Mucosa of stomach (tissue), 1 donor: ENCODE data around the gene SEMA6B.
"Not testable (repeated sequence)": the region's sequence is repeated elsewhere in the genome, so short reads cannot be mapped to it uniquely, and the experiment has no call there.

ENCODE experiments used
- H3K27me3 ChIP-seq: one replicate; pipeline ENCODE4 v1.7.0; 2013; ENCODE audit warnings: mild to moderate bottlenecking, low read length; ENCODE audit not compliant: control insufficient read depth, insufficient read depth
- H3K36me3 ChIP-seq: one replicate; pipeline ENCODE4 v1.7.0; 2013; ENCODE audit warnings: low read length; ENCODE audit not compliant: control insufficient read depth, insufficient read depth
- H3K4me1 ChIP-seq: one replicate; pipeline ENCODE4 v1.7.0; 2013; ENCODE audit warnings: mild to moderate bottlenecking, low read length; ENCODE audit not compliant: control insufficient read depth, insufficient read depth
- H3K4me3 ChIP-seq: one replicate; pipeline ENCODE4 v1.7.0; 2013; ENCODE audit warnings: low read length
- H3K9ac ChIP-seq: one replicate; pipeline ENCODE4 v1.7.0; 2013; ENCODE audit warnings: mild to moderate bottlenecking, low read length, moderate library complexity
- H3K9me3 ChIP-seq: one replicate; pipeline ENCODE4 v1.7.0; 2013; ENCODE audit warnings: mild to moderate bottlenecking, low read length, moderate library complexity; ENCODE audit not compliant: control insufficient read depth
- donor health status: Pancreatic carcinoma.

Gene SEMA6B

DNA sequence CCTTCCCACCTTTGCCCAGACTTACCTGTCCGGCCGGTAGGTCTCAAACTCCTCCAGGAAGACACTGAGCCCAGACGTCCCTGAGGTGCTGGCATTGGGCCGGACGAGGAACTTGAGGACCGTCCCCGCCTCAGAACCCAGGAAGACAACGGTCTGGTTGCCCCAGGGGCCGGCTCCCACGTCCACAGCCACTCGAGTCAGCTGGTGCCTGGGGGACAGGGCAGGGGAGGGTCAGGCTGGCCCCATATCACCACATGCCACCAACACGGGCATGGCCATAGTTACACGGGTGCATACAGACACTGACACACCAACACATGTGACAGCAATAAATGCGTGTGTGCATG lies 11.3 kb downstream of the SEMA6B start:
- Histone ChIP-seq H3K9me3 (no peaks in the 10 kb centered on the region), H3K9ac (no peak overlapping the region), H3K4me3 (no peak overlapping the region), H3K27me3 (no peaks in the 10 kb centered on the region), H3K36me3 (no peaks in the 10 kb centered on the region), H3K4me1 (peaks cover 5% of the 10 kb centered on the region)

DNA sequence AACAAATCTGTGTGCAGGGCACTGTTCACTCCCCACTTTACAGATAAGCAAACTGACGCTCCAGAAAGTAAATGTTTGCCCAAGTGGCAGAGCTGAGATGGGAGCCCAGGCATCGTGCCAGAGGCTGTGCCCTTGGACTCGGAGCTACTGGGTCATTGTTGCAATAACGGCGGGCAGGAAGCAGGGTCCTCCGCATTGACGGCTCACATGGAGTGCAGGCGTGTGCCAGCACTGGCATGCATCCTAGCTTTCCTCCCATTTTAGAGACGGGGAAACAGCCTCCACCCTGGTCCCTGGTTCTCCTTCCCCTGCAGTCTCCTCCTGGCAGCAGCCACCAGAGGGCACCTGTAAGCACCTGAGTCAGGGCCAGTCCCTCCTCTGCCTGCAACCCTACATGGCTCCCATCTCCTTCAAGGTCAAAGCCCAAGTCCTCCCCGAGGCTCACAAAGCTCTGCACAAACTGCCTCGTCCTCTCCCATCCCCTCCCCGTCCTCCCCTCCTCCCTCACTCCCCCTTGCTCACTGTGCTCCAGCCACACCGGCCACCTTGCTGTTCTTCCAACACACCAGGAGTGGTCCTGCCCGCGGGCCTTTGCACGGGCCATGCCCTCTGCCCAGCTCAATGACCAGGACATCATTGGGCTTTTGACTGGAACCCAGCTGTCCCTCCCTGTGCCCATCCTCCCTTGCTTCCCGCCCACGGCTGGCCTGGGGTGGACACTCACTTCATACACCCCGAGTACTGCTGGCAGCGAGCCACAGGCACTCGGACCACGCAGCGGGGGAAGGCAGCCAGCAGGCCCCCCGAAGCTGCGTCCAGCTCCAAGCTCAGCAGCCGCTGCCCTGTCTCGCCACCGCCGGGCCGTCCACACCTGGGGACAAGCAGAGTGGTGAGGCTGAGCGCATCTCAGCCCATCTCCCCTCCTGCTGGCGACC lies 11.9 kb downstream of the SEMA6B start:
- Histone ChIP-seq H3K27me3 (no peaks in the 10 kb centered on the region), H3K4me3 (no peak overlapping the region), H3K4me1 (peaks cover 5% of the 10 kb centered on the region), H3K9me3 (no peaks in the 10 kb centered on the region), H3K36me3 (no peaks in the 10 kb centered on the region), H3K9ac (no peak overlapping the region)

DNA sequence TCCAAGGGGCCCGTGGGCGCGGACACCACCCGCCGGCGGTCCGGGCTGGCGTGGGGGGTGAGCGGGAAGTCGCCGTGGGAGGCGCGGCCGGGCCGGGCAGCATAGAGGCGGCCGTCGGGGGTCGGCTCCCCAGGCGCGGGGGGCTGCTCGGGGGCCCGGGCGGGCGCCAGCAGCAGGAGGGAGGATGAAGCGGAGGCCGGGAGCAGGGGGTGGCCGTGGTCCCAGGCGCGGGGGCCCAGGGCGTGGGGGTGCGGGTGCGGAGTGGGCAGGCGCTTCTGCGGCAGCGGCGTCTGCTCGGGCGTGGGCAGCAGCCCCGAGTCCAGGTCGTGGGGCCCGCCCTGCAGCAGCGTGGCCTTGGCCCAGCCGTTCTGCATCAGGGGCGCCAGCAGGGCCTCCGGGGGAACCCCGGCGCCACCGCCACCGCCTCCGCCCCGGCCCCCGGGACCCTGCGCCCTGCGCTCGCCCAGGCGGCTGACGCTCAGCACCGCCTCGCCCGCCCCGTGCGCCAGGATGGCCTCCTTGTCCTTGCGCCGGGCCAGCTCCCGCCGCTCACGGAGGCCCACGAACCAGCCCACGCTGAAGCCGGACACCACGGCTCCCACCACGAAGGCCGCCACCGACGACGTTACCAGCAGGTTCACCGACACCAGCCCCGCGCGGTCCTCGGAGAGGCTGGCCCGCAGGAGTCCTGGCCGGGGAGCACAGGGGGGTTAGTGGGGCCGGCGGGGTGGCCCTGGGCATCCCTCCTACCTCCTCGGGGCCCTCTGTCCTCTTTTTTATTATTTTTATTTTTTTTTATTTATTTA lies 15.4 kb downstream of the SEMA6B start:
- Histone ChIP-seq H3K4me1 (peaks cover 16% of the 10 kb centered on the region), H3K36me3 (no peaks in the 10 kb centered on the region), H3K4me3 (no peak overlapping the region), H3K27me3 (no peaks in the 10 kb centered on the region), H3K9me3 (no peaks in the 10 kb centered on the region), H3K9ac (no peak overlapping the region)

DNA sequence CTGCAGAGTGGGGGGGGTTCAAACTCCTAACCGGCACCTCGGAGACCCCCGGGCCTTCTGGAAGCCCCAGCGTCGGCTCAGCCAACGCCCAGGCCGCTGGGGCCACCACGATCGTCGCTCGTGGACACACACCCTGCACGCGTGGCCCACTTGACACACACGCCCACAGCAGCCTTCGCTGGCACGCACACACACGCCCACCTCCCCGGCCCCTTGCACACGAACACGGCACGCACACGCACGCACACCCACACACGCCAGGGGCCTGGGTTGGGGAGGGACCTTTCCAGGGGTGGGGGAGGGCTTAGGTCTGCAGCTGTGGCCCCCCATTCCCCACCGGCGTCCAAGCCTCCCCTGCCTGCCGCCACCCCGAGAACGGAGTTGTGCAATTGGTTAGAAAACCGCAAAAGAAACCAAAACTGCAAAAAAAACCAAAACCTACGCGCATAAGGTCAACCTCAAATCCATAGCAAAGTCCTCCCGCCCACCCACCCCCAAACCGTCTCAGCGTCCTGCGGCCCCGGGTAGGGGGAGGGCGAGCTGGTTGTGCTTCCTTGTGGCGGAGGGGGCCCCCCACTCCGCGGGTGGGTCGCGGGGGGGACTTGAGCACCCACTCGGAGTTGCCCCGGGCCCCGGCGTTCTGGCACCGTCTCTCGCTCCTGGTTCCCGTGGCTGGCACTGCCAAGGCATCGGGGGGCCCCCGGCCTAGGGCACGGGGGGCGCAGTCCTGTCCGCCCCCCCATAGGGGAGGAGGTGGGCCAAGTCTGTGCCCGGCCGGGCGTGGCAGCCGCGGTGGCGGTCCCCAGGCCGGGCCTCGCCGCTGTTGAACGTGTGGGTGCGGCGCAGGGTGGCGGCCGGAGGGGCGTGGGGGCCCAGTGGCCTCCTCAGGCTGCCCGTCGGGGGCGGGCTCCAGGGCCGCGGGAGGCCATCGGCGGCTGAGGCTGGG lies 16.3 kb downstream of the SEMA6B start:
- Histone ChIP-seq H3K27me3 (no peaks in the 10 kb centered on the region), H3K9ac (no peak overlapping the region), H3K36me3 (no peaks in the 10 kb centered on the region), H3K9me3 (no peaks in the 10 kb centered on the region), H3K4me3 (no peak overlapping the region), H3K4me1 (peaks cover 17% of the 10 kb centered on the region)

DNA sequence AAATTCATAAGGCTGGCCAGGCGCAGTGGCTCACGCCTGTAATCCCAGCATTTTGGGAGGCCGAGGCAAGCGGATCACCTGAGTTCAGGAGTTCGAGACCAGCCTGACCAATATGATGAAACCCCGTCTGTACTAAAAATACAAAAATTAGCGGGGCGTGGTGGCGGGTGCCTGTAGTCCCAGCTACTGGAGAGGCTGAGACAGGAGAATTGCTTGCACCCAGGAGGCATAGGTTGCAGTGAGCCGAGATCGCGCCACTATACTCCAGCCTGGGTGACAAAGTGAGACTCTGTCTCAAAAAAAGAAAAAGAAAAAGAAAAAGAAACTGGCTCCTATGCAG lies 17.7 kb downstream of the SEMA6B start:
- H3K4me1 ChIP-seq = peaks cover 17% of the 10 kb centered on the region
- H3K4me3 ChIP-seq = not testable (repeated sequence)

DNA sequence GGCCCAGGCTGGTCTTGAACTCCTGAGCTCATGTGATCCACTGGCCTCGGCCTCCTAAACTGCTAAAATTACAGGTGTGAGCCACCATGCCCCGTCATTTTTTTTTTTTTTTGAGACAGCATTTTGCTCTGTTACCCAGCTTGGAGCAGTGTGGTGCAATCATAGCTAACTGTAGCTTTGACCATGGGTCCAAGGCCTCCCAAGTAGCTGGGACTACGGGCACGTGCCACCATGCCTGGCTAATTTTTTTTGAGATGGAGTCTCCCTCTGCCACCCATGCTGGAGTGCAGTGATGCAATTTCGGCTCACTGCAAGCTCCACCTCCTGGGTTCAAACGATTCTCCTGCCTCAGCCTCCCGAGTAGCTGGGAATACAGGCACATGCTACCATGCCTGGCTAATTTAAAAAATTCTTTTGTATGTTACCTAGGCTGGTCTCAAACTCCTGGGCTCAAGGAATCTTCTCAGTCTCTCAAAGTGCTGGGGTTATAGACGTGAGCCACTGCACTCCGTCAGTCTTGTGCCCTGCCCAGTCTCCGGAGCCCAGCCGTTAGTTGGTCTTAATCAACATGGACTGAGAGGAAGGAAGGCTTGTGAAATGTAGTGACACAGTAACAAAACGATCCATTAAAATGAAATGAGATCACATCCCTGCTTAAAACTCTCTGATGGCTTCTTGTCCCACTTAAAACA lies 18.2 kb downstream of the SEMA6B start:
- Histone ChIP-seq H3K27me3 (peaks cover 4% of the 10 kb centered on the region), H3K9me3 (no peaks in the 10 kb centered on the region), H3K4me3 (no peak overlapping the region), H3K4me1 (peaks cover 17% of the 10 kb centered on the region), H3K36me3 (no peaks in the 10 kb centered on the region), H3K9ac (no peak overlapping the region)

More for the DNA sequence above, 17.7 kb downstream of the SEMA6B start:
- not testable (repeated sequence) for H3K9me3 ChIP-seq, H3K9ac ChIP-seq, H3K36me3 ChIP-seq, H3K27me3 ChIP-seq

DNA sequence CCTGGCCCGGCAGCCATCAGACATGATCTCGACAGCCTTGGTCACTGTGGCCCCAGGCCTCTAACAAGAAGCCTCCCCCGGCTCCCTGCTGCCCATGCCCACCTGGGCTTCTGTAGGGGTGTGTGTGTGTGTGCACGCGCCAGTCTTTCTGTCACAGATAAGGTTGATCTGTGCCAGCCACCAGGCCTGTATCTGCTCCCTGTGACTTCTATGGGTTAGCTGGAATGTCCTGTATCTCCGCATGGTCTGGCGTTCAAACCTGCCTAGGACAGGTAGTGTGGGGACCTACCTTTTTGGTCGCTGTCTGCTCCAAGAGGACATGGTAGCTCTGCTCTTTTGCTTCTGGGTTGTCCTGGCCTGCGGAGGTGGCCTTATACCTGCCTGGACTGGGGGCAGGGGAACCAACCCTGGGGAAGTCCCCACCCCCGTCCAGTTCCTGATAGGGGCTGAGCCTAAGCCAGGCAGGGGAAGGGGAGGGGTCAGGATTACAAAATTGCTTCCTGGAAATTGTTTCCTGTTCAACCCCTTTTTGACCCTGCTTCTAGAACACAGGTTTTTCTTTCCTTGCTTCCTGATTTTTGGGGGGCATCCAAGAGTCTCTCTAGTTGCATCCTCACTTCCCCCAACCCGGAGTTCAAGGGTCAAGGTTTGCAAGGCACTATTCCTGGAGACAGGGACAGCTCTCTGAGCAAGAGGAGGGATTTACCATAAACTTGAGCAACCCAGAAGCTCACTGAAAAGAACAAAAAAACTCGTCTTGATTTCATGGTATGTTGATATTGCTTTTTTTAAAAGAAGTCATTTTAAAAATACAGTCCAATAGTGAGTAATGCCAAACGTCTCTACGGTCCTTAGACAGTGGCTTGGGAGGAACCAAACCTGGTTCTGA lies 19.5 kb downstream of the SEMA6B start, which contains the start of gene LRG1:
Gene LRG1, minus strand, starts transcription at position 344 of the 889 bp plus-strand sequence. Its CDS starts 23 bp downstream, at position 321.
- no peaks in the 10 kb centered on the region for H3K9me3 ChIP-seq
- H3K27me3 ChIP-seq = peaks cover 4% of the 10 kb centered on the region
- peak within 1 kb of the TSS; percentile 81 for H3K4me3 ChIP-seq
- H3K36me3 ChIP-seq = no peaks in the 10 kb centered on the region
- peaks cover 27% of the 10 kb centered on the region for H3K4me1 ChIP-seq
- H3K9ac ChIP-seq = peak within 1 kb of the TSS; percentile 76

DNA sequence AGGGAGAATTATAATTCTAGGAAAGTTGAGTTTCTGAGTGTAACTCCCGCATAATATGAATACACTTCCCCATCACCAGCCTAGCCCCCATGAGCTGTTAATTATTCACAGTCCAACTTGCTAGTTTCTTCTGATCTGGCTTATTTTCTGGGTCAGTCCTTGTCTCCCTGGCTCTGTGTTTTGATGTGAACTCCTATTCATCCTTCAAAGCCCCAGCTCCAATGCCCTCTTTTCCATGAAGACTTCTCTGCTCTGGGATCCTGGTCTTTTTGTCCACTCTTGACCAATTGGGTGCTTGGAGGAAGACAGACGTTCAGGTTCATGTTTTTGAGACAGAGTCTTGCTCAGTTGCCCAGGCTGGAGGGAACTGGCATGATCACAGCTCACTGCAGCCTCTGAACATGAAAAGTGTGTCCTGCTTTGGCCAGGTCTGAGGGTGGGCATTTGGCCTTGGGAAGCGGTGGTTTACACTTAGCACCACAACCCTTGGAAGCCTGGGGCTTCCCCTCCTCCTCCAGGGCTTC lies 20.3 kb downstream of the SEMA6B start:
- H3K36me3 ChIP-seq = no peaks in the 10 kb centered on the region
- peak overlapping the region; percentile 81 for H3K4me3 ChIP-seq
- H3K9ac ChIP-seq = peak overlapping the region; percentile 76
- peaks cover 31% of the 10 kb centered on the region for H3K4me1 ChIP-seq
- H3K27me3 ChIP-seq = peaks cover 4% of the 10 kb centered on the region
- no peaks in the 10 kb centered on the region for H3K9me3 ChIP-seq

DNA sequence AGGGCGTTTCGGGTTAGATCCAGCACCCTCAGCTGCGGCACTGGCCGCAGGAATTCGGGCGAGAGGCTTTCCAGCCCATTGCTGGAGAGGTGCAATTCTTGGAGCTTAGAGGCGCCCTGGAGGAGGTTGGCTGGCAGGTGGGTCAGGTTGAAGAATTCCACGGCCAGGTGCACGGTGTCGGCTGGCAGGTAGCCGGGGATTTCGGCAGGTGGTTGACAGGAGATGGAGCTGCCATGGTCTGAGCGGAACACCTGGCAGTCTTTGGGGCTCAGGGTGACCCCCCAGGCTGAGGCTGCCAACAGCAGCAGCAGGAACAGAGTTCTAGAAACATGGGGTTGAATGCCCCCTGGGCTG lies 20.9 kb downstream of the SEMA6B start:
- Histone ChIP-seq H3K36me3 (no peaks in the 10 kb centered on the region), H3K4me3 (no peak overlapping the region), H3K4me1 (peaks cover 31% of the 10 kb centered on the region), H3K9ac (no peak overlapping the region), H3K9me3 (no peaks in the 10 kb centered on the region), H3K27me3 (peaks cover 4% of the 10 kb centered on the region)

DNA sequence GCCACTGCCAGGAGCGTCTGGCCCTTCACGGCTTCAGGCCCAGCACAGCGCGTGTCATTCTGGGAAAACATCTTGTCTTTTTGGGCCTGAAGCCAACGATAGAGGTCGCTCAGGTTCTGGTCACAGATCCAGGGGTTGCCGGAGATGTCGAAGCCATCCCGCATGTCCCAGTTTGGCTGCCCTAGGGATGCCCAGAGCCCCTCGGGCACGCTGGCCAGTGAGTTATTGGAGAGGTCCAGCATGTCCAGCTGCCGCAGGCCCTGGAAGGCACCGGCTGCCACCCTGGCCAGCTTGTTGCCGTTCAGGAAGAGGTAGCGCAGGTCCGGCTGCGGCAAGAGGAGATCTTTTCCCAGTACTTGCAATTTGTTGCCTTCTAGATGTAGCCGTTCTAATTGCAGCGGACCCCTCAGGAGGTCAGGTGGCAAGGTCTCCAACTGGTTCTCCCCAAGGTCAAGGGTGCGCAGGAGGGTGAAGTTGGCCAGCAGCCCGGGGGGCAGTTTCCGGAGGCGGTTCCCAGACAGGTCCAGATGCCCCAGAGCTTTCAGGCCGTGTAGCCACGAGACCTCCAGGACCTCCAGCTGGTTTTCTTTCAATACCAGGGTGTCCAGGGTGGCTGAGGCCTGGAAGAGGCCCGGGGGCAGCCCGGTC lies 21.4 kb downstream of the SEMA6B start:
- Histone ChIP-seq H3K9me3 (no peaks in the 10 kb centered on the region), H3K4me3 (no peak overlapping the region), H3K36me3 (no peaks in the 10 kb centered on the region), H3K27me3 (peaks cover 4% of the 10 kb centered on the region), H3K9ac (no peak overlapping the region), H3K4me1 (peaks cover 31% of the 10 kb centered on the region)
